GM19452 (cell line): ENCODE data around the gene RAB20.
"Not testable (repeated sequence)": the region's sequence is repeated elsewhere in the genome, so short reads cannot be mapped to it uniquely, and the experiment has no call there.

Experiments
- ATAC-seq: cut with Tn5 transposase; IDR thresholded peaks from one replicate; pipeline ENCODE4 v1.9.1; 2021; ENCODE audit not compliant: unreplicated experiment

Gene RAB20

DNA sequence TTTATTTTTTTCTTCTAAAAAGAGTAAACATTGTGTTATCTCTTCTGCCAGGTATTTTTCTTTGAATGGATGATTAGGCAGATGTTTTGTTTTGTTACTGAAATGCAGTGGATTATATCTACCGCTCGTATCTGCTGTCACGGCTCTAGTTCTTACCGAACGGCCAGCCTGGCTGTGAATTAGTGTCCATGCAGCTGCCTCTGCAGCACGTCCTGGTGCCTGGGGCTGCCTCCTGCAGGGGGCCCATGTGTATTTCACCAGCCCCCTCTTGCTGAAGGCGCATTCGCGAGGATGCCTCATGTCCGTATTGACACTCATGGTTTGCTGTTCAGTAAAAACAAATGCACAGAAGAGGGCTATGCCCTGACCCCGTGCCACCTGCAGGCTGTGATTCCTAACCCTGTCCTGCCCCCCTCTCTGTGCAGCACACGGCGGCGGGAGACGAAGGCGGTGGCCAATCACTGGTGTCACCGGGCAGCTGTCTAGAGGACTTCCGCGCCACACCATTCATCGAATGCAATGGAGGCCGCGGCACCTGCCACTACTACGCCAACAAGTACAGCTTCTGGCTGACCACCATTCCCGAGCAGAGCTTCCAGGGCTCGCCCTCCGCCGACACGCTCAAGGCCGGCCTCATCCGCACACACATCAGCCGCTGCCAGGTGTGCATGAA is 49.9 kb downstream of the RAB20 start:
- no peak for ATAC-seq

DNA sequence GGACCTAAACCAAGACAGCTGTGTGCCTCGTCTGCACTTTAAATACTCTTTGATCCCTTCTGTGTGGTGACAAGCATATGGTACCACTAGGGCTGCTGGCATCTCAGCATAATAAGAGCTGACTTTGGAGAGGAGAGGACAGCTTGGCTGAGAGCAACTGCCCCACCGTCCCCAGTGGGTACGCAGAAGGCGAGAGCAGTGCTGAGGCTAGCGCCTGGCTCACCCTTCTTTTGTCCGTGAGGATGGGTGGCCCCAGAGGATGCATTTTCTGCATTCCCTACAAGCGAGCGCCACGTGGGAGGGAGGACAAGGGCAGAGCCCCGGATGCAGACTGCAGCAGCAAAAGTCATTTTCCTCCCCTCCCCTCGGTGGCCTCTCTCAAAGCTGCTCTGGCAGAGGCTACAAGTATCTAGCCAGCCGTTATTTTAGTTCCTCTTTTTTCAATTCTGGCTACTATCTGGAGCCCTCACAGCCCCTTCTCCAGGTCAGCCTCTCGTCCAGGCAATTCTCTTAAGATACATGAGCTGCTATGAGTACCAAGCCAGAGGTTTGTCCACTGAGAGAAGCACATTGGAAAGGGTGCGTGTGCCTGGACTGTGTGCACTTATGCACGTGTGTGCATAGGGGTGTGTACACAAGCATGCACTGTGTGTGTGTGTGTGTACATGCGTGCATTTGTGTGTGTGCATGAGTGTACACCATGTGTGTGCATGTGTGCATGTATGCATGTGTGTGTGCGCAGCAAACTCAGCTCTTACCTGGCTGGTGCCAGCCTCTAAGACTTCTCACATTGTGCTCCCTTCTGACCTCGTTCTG is 51.3 kb downstream of the RAB20 start:
- no peak for ATAC-seq

DNA sequence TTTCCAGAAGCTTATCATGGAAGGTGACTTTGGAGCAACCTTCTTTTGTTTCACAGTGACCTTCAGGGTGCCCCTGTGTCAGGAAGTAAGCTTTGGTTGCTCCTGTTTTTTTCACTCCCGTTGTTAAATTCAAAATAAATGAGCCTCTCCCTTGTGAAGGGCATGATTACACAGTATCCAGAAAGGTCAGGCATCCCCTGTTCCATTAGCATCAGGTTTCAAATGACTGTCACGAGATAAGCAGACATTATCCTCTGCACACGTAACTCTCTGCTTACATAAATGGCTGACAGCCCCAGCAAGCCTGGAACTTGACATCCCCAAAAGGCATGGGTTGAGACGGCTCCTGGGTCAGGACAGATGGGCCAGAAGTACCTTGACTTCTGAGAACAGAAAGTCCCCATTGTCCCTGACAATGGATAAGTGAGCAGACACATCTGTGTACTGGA is 52.0 kb downstream of the RAB20 start:
- ATAC-seq, result no peak

DNA sequence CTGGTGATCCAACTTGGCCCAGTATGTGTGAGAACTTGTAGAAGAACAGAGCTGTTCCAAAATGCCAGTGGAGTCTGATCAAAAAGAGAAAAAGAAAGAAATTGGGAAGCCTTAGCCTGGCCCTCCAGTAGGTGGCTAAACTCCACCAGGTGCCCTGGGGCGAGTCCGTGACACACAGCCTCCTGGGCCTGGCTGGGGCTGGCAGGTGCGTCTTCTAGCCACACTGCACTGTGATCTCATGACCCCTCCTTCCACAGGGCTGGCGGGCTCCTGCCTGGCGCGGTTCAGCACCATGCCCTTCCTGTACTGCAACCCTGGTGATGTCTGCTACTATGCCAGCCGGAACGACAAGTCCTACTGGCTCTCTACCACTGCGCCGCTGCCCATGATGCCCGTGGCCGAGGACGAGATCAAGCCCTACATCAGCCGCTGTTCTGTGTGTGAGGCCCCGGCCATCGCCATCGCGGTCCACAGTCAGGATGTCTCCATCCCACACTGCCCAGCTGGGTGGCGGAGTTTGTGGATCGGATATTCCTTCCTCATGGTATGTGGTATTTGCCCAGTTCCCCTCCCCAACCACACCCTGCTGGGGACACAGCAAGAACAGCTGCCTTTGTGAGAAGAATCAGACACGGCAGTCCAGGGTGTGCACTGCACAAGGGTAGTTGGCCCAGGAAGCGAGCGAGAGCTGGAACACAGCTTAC is 53.7 kb downstream of the RAB20 start:
- no peak for ATAC-seq

DNA sequence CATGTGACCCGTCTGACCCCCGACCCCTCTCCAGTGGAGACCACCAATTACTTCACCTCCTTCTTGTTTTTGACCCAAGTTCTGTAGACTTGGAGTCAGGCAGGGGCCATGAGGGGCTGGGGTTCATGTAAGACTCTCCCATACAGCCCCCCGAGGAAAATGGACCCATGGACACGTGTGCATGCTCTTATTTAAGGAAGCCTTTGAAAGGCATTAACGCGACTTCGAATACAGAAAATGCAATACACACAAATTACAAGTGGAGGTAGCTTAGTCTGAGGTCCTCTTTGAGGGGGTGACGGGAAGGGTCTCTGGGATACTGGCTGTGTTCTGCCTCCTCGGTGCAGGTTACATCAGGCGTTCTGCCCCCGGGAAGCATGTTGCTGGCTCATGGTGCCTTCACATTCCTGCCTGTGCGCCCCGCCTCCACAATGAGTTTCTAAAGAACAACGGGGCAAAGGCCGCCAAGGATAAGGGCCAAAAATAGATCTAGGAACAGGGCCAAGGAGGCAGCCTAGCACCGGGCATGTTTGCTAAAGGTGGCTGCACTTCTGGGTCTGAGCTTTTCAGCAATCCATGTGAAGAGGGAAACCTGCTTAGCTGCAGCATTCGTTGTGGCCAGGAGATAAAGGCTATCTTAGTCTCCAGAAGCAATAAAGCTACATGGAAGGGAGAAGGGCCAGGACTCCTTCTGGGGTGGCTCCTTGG is 54.5 kb downstream of the RAB20 start:
- ATAC-seq, result no peak

DNA sequence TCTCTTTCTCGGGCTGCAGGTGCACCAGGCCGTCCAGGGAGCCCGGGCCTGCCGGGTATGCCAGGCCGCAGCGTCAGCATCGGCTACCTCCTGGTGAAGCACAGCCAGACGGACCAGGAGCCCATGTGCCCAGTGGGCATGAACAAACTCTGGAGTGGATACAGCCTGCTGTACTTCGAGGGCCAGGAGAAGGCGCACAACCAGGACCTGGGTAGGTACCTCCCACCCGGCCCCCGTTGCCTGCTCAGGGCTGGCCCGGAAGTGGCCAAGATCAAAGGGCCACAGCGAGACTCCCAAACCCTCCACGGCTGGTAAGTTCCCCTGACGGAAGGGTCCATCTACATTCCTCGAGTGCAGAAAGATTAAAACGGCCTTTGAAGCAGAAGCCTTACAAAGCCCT is 55.1 kb downstream of the RAB20 start:
- ATAC-seq, result no peak

DNA sequence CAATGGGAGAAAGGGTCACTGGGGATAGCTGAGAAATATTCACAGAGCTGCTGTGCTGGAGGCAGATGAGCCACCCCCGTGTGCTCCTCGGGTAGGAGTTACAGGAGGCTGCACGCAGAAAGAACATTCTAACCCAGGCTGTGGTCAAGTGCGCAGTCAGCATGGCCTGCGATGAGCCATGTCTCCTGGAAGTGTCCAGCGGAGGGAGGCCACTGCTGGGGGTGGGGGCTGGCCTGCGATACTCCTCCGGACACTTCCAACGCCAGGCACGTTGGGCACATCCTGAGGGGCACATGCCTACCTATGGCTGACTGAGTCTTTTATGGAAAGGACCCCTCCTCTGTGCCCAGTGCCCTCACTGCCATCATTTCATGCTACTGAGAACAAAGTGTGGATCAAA is 55.9 kb downstream of the RAB20 start:
- no peak for ATAC-seq

DNA sequence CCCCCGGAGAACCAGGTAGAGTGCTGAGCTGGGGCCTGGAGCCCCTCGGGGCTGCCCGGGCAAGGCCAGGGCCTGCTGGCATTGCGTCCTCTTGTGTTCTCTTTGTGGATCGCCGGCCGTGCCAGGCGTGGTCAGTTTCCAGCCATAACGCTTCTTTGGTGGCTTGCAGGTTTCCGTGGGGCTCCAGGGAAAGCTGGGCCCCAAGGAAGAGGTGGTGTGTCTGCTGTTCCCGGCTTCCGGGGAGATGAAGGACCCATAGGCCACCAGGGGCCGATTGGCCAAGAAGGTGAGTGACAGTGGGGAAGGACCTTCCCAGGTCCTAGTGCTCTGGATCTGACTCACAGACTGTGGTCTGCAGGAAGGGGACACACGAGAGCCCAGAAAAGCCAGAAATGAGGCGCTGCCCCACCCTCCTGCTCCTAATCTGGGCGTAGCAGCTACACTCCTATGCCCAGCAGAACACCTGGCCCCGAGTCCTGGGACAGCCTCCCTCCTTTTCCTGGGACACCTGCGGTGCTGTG is 57.5 kb downstream of the RAB20 start:
- no peak for ATAC-seq

DNA sequence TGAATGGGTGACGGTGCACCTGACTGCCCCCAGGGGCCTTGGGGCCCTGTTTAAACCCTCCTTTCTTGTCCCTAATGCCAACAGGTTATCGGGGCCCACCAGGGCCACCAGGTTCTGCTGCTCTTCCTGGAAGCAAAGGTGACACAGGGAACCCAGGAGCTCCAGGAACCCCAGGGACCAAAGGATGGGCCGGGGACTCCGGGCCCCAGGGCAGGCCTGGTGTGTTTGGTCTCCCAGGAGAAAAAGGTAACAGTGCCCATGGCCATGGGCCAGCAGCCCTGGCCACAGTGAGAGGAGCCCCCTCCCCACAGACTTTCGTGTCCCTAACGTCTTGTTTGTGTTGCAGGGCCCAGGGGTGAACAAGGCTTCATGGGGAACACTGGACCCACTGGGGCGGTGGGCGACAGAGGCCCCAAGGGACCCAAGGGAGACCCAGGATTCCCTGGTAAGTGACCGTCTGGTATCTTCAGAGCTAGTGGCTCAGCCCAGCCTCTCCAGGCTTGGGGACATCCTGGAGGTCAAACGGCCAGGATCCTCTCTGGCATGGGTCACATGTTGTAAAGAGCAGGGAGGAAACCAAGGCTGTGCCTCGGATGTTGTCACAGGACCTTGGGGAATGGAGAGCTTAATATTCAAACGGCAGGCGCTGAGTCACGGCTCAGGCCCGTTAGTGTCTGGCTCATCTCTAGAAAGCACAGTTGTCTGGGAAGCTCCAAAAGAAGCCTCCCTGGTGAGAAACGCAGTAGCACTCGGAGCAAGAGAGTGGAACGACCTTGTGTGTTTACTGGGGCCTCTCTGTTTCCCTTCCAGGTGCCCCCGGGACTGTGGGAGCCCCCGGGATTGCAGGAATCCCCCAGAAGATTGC is 58.3 kb downstream of the RAB20 start:
- ATAC-seq, result no peak

DNA sequence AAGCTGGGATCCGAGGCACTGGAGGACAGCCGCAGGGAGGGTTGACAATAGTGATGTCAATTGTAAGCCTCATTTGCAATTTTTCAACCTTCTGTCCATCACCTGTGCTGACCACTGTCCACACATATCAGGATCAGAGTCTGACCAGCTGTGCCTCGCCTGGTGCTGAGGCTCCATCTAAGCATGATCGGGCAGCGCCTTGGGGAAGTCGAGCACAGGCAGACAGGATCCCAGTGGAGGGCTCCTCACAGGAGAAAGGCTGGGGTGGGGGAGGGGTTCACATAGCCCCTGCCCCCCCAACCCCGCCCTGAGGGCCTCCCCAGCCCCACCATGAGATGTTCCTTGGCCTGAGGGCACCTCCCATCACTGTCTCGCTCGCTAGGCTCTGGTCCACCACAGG is 60.3 kb downstream of the RAB20 start:
- ATAC-seq, result no peak

DNA sequence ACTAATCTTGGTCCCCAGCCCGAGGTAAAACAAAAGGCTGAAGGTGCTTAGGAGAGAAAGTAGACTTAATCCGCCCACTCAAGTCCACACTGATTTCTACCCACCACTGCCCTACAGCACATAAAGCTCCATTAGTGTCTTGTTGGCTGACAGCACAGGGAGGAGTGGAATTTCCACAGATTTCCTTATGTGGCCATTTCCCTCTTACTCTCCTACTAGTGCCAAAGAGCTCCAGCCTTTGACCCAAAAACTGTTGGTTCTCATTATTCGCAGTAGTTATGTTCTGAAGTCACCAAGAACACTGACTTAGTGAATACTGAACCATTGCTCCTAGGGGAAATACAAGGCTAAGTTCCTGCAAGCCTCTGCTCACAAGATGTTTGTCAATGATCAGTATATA is 61.2 kb downstream of the RAB20 start:
- ATAC-seq, result no peak

DNA sequence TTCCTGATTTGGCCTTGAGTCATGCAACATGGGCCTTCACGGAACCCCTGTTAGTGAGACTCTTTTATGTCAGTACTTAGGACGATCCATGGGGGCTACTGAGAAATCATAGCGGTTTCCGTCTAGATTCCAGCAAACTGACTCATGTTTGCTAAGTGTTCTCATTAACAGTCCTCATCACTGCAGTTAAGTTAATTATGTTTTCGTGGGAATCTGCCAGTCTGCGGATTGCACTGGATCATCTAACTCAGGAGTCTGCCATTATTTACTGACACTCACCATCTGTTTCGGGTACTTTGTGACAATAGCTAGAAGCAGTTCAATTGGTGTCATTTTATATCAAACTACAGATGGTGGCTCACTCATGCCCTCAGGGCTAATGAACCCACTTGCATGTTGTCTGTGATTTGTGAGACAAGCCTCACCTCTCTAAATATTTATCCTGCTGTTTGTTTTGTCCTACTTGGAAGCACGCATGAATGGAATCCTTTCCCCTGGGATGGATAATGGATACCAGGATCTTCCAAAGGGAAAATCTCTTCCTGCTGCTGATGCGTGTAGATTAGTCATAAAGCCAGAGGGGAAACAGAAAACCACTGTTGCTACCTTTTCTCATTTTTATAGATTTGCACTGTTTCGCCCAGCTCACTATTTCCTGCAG is 61.8 kb downstream of the RAB20 start:
- no peak for ATAC-seq

DNA sequence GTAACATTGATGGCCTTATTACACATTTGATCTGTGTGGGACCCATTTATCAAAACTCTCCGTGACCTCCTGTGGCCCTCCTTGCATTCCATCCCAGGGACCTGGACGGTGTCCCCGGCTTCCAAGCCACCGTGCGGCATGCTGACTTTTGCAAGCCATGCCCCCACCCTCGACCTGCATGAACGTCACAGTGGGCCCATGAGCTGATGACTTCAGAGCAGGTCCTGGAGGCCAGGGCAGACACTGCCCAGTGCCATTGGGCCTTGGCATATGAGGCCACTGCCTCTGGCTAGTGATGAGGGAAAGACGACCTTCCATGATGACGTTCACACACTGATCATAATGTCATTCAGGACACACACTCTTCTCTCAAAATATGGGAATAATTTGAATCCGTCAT is 62.8 kb downstream of the RAB20 start:
- ATAC-seq, result no peak

DNA sequence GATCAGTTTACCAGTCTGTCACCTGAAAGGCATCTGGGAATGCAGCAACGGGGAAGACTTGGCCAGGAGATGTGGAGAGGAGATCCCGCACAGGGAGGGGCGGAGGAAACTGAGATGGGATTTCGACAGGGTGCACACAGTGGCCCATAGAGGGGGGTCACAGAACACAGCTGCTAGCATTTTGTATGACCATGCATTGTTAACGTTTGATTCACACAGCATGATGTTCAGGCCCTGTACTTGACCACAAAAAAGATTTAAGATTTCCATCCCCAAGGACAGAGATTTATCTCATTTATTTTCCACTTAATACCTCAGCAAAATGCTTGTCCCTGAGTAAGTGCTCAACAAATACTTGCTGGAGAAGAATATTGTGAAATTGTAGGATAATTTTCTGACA is 63.2 kb downstream of the RAB20 start:
- ATAC-seq, result no peak

DNA sequence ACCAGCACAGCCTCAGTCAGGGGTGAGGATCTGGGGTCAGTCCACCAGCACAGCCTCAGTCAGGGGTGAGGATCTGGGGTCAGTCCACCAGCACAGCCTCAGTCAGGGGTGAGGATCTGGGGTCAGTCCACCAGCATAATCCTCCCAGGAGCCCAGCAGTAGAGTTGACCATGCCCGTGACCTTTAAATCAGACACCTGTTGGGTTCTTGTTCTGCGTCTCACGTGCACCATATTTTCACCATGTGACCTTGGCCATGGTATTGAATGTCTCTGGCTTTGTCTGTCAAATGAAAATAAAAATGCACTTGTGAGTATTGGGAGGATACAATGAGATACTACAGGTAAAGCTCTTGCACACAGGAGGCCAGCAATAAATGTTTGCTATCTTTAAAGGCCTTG is 63.6 kb downstream of the RAB20 start:
- ATAC-seq, result not testable (repeated sequence)

DNA sequence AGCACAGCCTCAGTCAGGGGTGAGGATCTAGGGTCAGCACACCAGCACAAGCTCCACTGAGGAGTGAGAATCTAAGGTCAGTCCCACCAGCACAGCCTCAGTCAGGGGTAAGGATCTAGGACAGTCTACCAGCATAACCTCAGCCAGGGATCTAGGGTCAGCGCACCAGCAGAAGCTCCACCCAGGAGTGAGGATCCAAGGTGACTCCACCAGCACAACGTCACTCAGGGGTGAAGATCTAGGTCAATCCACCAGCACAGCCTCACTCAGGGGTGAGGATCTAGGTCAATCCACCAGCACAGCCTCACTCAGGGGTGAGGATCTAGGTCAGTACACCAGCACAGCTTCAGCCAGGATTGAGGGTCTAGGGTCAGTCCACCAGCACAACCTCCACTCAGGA is 64.5 kb downstream of the RAB20 start:
- ATAC-seq, result no peak

DNA sequence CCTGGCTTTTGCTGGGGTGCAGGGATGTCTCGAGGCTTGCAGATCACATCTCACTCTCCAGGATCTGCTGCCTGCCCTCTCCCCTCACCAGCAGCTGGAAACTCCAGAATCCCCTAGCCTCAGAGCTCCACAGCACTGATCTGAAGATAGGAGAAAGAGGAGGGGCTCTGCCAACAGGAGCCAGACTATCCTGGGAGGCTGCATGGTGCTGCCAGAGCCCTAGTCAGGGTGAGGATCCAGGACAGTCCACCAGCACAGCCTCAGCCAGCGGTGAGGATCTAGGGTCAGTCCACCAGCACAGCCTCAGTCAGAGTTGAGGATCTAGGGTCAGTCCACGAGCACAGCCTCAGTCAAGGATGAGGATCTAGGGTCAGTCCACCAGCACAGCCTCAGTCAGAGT is 65.2 kb downstream of the RAB20 start:
- ATAC-seq, result no peak

DNA sequence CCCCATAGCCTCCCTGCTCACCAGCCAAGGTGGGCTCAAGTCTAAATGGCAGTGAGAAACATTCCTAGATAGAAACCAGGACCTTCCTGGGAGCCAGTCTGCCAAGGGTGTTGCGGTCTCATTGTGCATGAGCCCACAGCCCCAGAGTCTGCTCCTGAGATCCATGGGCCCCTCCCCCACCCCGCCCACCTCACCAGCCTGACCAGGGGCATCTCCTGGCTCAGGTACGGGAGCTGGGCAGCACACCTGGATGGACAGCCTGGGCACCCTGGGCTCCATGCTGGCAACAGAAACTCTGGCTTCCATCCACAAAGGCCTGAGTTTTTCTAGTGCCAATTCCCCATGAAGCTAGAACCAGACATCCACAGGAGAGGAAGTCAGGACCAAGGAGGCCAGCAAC is 65.6 kb downstream of the RAB20 start:
- ATAC-seq, result no peak

DNA sequence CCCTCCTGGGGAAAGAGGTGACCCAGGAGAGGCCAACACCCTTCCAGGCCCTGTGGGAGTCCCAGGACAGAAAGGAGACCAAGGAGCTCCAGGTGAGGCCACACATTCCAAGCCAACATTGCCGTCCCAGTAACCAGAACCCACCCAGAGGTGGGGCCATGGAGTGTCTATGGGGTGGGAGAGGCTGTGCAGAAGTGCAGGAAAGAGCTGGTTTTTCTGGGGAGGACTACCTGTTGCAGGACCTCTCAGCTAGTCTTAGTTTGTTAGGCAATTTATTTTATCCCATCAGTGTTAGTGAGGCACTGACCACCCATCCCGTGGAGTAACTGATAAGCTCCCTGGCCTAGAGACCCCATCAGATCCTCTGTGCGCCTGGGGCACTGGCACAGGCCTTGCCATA is 66.1 kb downstream of the RAB20 start:
- no peak for ATAC-seq

DNA sequence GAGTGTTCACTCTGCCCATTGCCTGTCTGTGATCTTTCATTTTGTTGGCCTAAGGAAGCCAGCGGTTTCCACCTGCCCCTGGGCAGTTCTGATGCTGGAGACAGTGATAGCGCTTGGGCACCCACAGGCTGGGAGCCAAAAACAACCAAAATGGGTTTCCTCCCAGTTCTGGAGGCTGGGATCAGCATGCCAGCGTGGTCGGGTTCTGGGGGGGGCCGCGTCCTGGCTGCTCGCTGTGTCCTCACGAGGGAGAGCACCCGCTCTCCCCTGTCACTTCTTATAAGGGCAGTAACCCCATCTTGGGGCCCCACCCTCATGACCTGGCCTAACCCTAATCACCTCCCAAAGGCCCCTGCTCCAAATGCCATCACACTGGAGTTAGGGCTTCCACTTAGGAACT is 67.9 kb downstream of the RAB20 start:
- no peak for ATAC-seq
